Measurements from ENCODE around the gene C1QTNF8.

DNA sequence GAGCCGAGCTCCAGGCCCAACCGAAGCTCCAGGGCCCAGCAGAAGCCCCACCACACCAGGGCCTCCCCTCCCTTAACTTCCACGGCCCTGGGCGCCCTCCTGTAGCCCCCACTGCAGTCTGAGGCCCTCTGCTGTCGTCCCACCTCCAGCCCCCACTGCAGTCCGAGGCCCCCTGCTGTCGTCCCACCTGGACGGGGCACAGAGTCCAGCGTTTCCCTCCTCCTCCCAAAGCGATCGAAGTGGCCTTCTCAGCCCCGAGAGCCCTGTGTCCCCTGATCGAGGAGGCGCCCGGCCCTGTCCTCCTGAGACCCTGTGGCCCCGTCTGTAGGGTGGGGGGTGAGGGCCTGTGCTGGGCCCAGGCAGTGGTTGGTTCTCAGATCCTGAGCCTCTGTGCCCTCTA is 31.1 kb upstream of the C1QTNF8 start:
- no peak for TF ChIP-seq POLR2A (IDR thresholded peaks at IDR 0.05)
- TF ChIP-seq CTCF (IDR thresholded peaks at IDR 0.05) = no peak
